Large intestine (tissue), 3 donors: ENCODE measurements around the gene HLF. TPM values are rescaled to one million over a fixed set of nuclear protein-coding genes. Genes with fewer than 3 reads are reported as not detected.
A peak's percentile ranks its signal among the peaks of the same experiment; 100 is the strongest.

Source experiments
- DNase-seq, 2 donors: peaks; one replicate each; pipeline versions ENCODE4 v3.0.0 to v3.0.0-alpha.2; 2013
- H3K27ac ChIP-seq: one replicate; pipeline ENCODE4 v1.5.1; 2013; ENCODE audit warnings: low read length
- H3K27me3 ChIP-seq: 2 replicates; pipeline ENCODE4 v1.6.1; 2013; ENCODE audit warnings: low read length; ENCODE audit not compliant: control insufficient read depth, insufficient read depth
- H3K36me3 ChIP-seq: 2 replicates; pipeline ENCODE4 v1.6.1; 2013; ENCODE audit warnings: low read length; ENCODE audit not compliant: control insufficient read depth, insufficient read depth
- H3K4me1 ChIP-seq: one replicate; pipeline ENCODE4 v1.6.1; 2013; ENCODE audit warnings: low read length; ENCODE audit not compliant: control insufficient read depth, insufficient read depth
- H3K4me3 ChIP-seq: one replicate; pipeline ENCODE4 v1.5.1; 2013; ENCODE audit warnings: low read length
- H3K9me3 ChIP-seq: one replicate; pipeline ENCODE4 v1.6.1; 2013; ENCODE audit warnings: mild to moderate bottlenecking, low read depth, low read length, moderate library complexity; ENCODE audit not compliant: control insufficient read depth
- WGBS: methylation state at CpG from one replicate; pipeline ENCODE4 v1.1.5; 2013; ENCODE audit warnings: low lambda C conversion rate; ENCODE audit not compliant: insufficient coverage; 5-methylcytosine and 5-hydroxymethylcytosine counted together
- polyA plus RNA-seq: library from polyadenylated mRNA; unstranded; fragments of 120-200 nt; gene quantifications from one replicate; pipeline ENCODE4 v1.2.1, GENCODE V29; 2013

The HLF gene
- polyA plus RNA-seq, 1 donor = 1.6 TPM

DNA sequence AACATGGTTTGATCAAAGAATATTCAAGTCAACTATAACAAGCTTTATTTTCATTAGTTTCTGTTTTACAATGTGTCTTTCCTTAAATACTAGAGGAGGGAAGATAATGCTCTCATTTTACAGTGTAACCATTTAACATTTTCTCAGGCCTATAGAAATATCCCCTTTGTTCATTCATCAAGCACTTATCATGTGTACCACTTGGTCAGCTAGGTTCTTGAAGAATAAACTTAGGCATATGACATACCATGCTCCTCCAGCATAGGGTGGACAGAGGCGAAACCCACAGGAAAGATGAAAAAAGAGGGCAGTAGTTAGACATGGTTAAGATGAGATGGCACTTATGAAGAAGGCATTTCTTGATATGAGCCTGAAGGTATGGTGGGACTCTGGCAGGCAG lies 34.0 kb upstream of the HLF start:
- no peaks in the 10 kb centered on the region for H3K9me3 ChIP-seq
- no CpG with 5 or more reads among the region's 1 CpG for WGBS

DNA sequence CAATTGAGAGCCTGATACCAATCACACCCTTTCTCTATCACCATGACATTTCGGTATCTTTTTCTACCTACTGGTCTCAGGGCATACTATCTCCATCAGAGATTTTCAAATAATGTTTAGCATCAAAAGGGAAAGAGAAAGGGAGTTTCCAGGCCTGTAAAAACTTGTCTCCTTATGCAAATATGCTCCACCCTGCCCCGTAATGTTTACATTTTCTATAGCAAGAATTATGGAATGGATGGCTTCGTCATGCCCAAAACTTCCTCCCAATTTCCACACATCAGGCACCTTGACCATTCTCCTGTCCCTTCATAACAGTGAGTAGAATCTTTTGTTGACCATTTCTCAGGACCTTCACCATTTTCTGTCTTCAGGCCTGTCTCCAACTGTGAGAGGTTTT lies 30.9 kb upstream of the HLF start:
- WGBS = 89% methylated on average over 3 of the region's 3 CpGs
- no peak overlapping the region for H3K4me3 ChIP-seq
- no peak for DNase-seq

More for the DNA sequence above, 34.0 kb upstream of the HLF start:
- Histone ChIP-seq H3K36me3 (no peaks in the 10 kb centered on the region), H3K4me1 (no peaks in the 10 kb centered on the region), H3K4me3 (no peak overlapping the region), H3K27ac (no peak overlapping the region), H3K27me3 (no peaks in the 10 kb centered on the region)
- no peak for DNase-seq

DNA sequence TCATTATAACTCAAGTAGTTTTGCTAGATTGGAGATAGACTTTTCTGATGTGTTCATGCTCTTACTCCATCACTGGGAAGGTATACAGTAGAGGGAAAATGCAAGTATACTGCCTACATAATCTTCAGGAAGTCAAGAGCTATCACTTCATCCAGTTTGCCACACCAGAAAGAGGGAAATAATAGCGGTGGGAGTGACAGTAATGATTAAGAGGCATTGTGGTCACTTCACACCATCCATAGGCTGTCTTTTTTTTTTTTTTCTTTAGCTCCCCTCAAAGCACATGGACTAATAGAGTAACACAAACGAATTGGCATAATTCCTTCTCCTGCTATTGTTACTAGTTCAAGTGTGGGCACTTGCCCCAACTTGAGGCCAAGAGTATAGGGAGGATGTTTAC lies 28.4 kb upstream of the HLF start:
- Histone ChIP-seq H3K9me3 (no peaks in the 10 kb centered on the region), H3K27ac (no peak overlapping the region), H3K27me3 (peaks cover 2% of the 10 kb centered on the region), H3K36me3 (no peaks in the 10 kb centered on the region), H3K4me1 (peaks cover 7% of the 10 kb centered on the region), H3K4me3 (no peak overlapping the region)
- no peak for DNase-seq
- WGBS = 80% methylated on average over 1 of the region's 2 CpGs

More for the DNA sequence above, 30.9 kb upstream of the HLF start:
- Histone ChIP-seq H3K4me1 (peaks cover under 1% of the 10 kb centered on the region), H3K36me3 (no peaks in the 10 kb centered on the region), H3K27me3 (peaks cover under 1% of the 10 kb centered on the region), H3K27ac (no peak overlapping the region), H3K9me3 (no peaks in the 10 kb centered on the region)

DNA sequence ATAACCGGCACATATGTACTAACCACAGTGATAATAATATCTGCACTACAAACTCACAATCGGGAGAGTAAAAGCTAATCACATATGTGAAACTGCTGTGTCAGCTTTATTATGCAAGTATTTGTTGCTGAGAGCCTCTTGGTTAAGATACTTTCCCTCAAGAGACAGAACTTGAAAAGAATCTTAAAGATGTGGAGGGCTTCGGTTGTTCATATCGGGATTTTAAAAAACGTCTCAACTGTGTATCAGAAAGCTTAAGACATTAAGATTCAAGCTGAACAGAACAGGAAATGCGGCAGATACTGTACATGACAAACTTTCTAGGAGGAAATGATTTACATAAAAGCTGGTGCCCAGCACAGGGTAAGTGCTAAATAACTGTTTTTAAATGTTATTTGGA lies 27.5 kb upstream of the HLF start:
- no peak for DNase-seq
- Histone ChIP-seq H3K36me3 (no peaks in the 10 kb centered on the region), H3K27me3 (peaks cover 4% of the 10 kb centered on the region), H3K4me1 (peaks cover 7% of the 10 kb centered on the region), H3K27ac (no peak overlapping the region), H3K9me3 (no peaks in the 10 kb centered on the region), H3K4me3 (no peak overlapping the region)
- 94% methylated on average over 4 of the region's 6 CpGs for WGBS

DNA sequence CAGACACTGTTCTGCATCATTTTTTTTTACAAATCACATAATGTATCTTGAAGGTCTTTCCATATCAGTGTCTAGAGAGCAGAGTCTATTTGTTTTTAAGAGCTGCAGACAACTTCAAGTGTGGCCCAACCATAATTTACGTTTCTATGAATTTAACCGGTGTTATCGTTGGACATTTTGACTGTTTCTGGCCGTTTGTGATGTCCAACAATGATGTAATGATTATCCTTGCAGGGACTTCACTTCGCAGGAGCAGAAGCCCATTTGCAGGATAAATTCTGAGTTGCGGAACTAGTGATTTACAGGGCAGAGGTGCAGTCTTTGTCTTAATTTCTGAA lies 26.9 kb upstream of the HLF start:
- no CpG with 5 or more reads among the region's 6 CpGs for WGBS
- peak overlapping the region; percentile 15 for H3K4me3 ChIP-seq

DNA sequence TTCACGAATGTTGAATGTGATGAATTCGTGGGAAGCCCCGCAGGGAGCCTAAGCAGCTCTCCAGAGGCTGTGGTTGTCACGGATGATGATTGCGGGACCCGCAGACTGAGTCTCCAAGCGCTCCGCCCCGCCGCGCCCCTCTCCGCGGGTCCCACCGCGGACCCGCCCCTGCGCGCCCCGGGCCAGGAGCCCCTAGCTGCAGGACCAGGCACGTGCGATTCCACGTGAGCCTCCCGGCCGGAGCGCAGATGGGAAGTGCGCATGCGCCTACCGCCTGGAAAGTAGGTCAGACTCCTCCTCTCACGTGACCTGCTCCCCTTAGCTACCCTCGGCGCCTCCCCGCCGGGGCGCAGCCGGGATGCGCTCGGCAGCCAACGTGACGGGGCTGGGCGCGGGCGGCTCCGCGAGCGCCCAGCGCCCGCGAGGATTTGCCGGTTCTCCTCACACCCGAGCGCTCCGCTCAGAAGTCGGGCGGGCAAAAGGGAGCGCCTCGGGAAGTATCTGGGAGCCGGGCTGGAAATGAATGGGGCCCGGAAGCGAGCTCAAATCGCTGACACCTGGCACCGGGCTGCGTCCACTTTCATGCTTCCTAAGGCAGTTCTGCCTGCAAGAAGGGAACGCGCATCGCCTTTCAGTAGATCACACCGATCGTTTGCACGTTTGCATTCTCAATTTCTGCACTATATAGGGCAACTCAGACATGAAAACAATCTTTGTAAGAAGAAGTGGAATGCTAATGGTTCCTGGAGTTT lies 26.4 kb upstream of the HLF start:
- H3K27ac ChIP-seq = no peak overlapping the region
- no peaks in the 10 kb centered on the region for H3K36me3 ChIP-seq
- no CpG with 5 or more reads among the region's 68 CpGs for WGBS
- H3K9me3 ChIP-seq = no peaks in the 10 kb centered on the region
- H3K4me3 ChIP-seq = peak overlapping the region; percentile 51
- peaks cover 10% of the 10 kb centered on the region for H3K27me3 ChIP-seq
- peaks cover 7% of the 10 kb centered on the region for H3K4me1 ChIP-seq
- DNase-seq = peak; percentile 93

More for the DNA sequence above, 26.9 kb upstream of the HLF start:
- Histone ChIP-seq H3K4me1 (peaks cover 7% of the 10 kb centered on the region), H3K36me3 (no peaks in the 10 kb centered on the region), H3K27me3 (peaks cover 5% of the 10 kb centered on the region), H3K27ac (no peak overlapping the region), H3K9me3 (no peaks in the 10 kb centered on the region)
- DNase-seq = no peak

DNA sequence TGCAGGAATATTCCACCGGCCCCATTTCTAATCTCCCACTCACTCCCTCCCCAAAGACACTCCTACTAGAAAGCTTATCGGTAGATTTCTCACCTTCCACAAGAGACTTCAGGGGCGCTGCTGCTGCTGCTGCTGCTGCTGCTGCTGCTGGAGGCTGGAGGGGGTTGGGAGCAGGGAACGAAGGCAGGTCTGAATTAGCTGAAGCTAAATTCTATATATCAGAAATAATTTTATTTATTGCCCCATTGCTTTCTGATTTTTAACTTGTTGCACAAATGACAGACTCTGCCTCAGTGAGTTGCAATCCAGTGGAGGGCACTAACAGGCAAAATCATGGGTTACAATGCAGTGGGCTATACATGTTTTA lies 25.8 kb upstream of the HLF start:
- Histone ChIP-seq H3K36me3 (no peaks in the 10 kb centered on the region), H3K27ac (no peak overlapping the region), H3K9me3 (no peaks in the 10 kb centered on the region), H3K27me3 (peaks cover 10% of the 10 kb centered on the region), H3K4me3 (peak overlapping the region; percentile 51), H3K4me1 (peaks cover 7% of the 10 kb centered on the region)
- 0% methylated on average over 1 of the region's 4 CpGs for WGBS
- no peak for DNase-seq

DNA sequence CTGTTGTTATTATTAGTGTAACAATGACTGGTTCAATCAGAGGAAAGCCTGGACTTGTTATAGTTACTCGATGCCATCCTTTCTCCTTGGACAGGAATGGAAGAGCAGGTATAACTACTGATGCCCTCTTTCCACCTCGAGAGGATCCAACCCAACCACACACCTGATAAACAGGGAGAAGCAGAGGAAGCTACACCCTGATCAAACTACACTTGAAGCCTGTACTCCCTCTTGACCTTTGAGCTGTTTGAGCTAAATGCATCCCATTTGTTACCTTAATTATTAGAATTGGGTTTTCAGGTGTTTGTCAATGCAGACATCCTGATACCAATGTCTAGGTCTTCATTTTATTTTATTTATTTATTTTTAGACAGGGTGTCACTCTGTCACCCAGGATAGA lies 23.7 kb upstream of the HLF start:
- peaks cover 7% of the 10 kb centered on the region for H3K4me1 ChIP-seq
- H3K4me3 ChIP-seq = no peak overlapping the region
- H3K27ac ChIP-seq = no peak overlapping the region
- no peaks in the 10 kb centered on the region for H3K9me3 ChIP-seq
- no peaks in the 10 kb centered on the region for H3K36me3 ChIP-seq
- peaks cover 16% of the 10 kb centered on the region for H3K27me3 ChIP-seq
- no peak for DNase-seq
- WGBS = no CpG with 5 or more reads among the region's 2 CpGs

DNA sequence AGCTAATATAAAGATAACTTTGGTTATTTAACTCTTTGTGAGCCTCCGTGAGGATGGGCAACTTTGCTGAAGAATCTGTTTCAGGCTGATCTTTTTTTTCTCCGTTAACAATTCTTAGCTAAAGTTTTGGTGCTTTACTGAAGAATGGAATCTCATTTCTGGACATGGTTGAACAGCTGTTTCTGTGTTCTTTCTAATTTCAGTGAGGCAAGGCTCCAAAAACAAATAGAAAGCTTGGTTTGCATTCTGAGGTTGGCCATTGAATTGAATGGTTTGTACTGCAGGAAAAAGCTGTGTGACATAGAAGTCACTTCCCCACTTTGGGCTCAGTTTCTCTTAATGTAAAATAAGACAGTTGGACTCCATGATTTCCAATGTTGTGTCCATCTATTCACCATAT lies 22.3 kb upstream of the HLF start:
- Histone ChIP-seq H3K4me3 (no peak overlapping the region), H3K36me3 (no peaks in the 10 kb centered on the region), H3K9me3 (no peaks in the 10 kb centered on the region), H3K27ac (no peak overlapping the region), H3K27me3 (peaks cover 17% of the 10 kb centered on the region), H3K4me1 (peaks cover 7% of the 10 kb centered on the region)
- WGBS = no CpG with 5 or more reads among the region's 2 CpGs
- DNase-seq = no peak

DNA sequence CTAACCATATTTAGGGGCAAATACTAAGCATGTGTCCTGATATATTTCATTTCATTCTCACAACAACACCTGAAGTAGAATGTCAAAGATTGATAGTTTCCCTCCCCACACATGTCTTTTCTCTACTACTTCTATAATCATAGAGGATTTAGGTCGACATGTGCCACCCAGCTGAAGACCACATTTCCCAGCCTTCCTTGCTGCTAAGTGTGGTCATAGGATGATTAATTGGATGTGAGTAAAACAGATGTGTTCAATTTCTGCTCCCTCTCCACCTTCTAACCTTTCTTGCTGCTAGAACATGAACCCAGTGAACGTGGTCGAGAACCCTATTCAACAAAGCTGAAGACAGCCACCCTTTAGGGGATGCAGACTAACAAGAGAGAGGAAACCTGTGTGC lies 18.8 kb upstream of the HLF start:
- no CpG with 5 or more reads among the region's 3 CpGs for WGBS
- peaks cover 19% of the 10 kb centered on the region for H3K27me3 ChIP-seq
- H3K36me3 ChIP-seq = no peaks in the 10 kb centered on the region
- H3K9me3 ChIP-seq = no peaks in the 10 kb centered on the region
- DNase-seq = no peak
- H3K4me1 ChIP-seq = no peaks in the 10 kb centered on the region
- H3K27ac ChIP-seq = no peak overlapping the region
- H3K4me3 ChIP-seq = no peak overlapping the region

DNA sequence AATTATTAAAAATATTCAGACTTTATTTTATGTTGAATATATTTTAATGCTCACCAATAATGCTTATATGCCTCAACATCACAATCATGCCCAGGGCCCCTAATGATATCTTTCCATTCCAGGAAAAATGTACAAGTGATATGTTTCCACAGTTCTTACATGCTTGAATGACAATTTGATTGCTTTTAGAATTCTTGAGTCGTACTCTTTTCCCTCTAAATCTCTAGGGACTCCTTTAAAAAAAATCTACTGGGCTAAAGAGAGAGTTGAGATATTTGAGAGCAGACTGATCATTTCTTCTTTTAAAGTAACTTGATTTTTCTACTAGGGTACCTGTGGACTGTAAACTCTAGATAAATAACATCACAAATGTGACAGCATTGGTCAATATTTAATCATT lies 18.2 kb upstream of the HLF start:
- peaks cover 19% of the 10 kb centered on the region for H3K27me3 ChIP-seq
- WGBS = 60% methylated on average over 1 of the region's 1 CpG
- H3K9me3 ChIP-seq = no peaks in the 10 kb centered on the region
- H3K4me1 ChIP-seq = no peaks in the 10 kb centered on the region
- no peak overlapping the region for H3K4me3 ChIP-seq
- no peak for DNase-seq
- no peak overlapping the region for H3K27ac ChIP-seq
- no peaks in the 10 kb centered on the region for H3K36me3 ChIP-seq
